HEK293 (cell line): Measurements from ENCODE around the gene SPATA1.
A peak's percentile ranks its signal among the peaks of the same experiment; 100 is the strongest.

Source experiments
- CTCF ChIA-PET: fragments of 350-600 bp; formaldehyde crosslinking; extraction: SDS; loops from one replicate; lab custom pipeline; 2021; ENCODE audit warnings: antibody characterized with exemption; lab: Yijun Ruan, JAX
- POLR2A ChIA-PET: fragments of 300-600 bp; formaldehyde crosslinking; extraction: SDS; loops from one replicate; lab custom pipeline; 2020; ENCODE audit warnings: antibody characterized with exemption, inconsistent platforms; lab: Yijun Ruan, JAX
- H3K27ac ChIP-seq: fragments of 200-500 bp; sonication (Bioruptor generic); 2 replicates; pipeline ENCODE4 v1.5.1; 2014; ENCODE audit warnings: low read depth, low read length, control low read depth, inconsistent platforms; ENCODE audit errors: extremely low read depth
- H3K36me3 ChIP-seq, 2 experiments: fragments of 200-500 bp in 1 of 2; sonication (Bioruptor generic) in 1 of 2; 1 replicate in 1 of 2; 2 replicates in 1 of 2; pipeline ENCODE4 v1.5.1; 2014 to 2017; ENCODE audit warnings: inconsistent platforms in 2 of 2, low read length in 2 of 2; ENCODE audit not compliant: control insufficient read depth in 2 of 2, insufficient read depth in 1 of 2
- H3K4me1 ChIP-seq: fragments of 200-500 bp; sonication (Bioruptor generic); 2 replicates; pipeline ENCODE4 v1.5.1; 2014; ENCODE audit warnings: mild to moderate bottlenecking, low read length, inconsistent platforms; ENCODE audit not compliant: control insufficient read depth, insufficient read depth
- H3K4me3 ChIP-seq: 2 replicates; pipeline ENCODE4 v1.5.1; 2011; ENCODE audit warnings: low read depth, mild to moderate bottlenecking, control low read depth, low read length, moderate library complexity
- H3K9me3 ChIP-seq: fragments of 200-500 bp; sonication (Bioruptor generic); 2 replicates; pipeline ENCODE4 v1.5.1; 2014; ENCODE audit warnings: low read depth, low read length, inconsistent platforms; ENCODE audit not compliant: control insufficient read depth, insufficient read depth
- GLIS2 ChIP-seq: fragments of 450-650 bp; formaldehyde crosslinking; IDR thresholded peaks from 2 replicates; pipeline ENCODE4 v1.5.1; 2016; ENCODE audit warnings: missing biosample characterization, missing genetic modification characterization
- KLF1 ChIP-seq: fragments of 450-650 bp; formaldehyde crosslinking; IDR thresholded peaks from 2 replicates; pipeline ENCODE4 v1.5.1; 2016; ENCODE audit warnings: missing biosample characterization, missing genetic modification characterization
- KLF10 ChIP-seq: fragments of 450-650 bp; IDR thresholded peaks from 2 replicates; pipeline ENCODE4 v1.5.1; 2018; ENCODE audit warnings: missing biosample characterization, mild to moderate bottlenecking, missing genetic modification characterization
- KLF7 ChIP-seq: fragments of 450-650 bp; formaldehyde crosslinking; IDR thresholded peaks from 2 replicates; pipeline ENCODE4 v1.5.1; 2016; ENCODE audit warnings: missing biosample characterization, missing genetic modification characterization, borderline replicate concordance
- SALL2 ChIP-seq: fragments of 450-650 bp; formaldehyde crosslinking; IDR thresholded peaks from 2 replicates; pipeline ENCODE4 v1.5.0; 2017; ENCODE audit warnings: missing biosample characterization, mild to moderate bottlenecking, missing genetic modification characterization, borderline replicate concordance
- TCF7L2 ChIP-seq: IDR thresholded peaks from 2 replicates; pipeline ENCODE4 v1.6.1; 2011; ENCODE audit warnings: low read depth, mild to moderate bottlenecking, inconsistent platforms, low read length, moderate library complexity, borderline replicate concordance
- TRIM28 ChIP-seq: IDR thresholded peaks from 2 replicates; pipeline ENCODE4 v1.6.1; 2011; ENCODE audit warnings: low read length, control low read depth, borderline replicate concordance
- WT1 ChIP-seq: fragments of 450-650 bp; formaldehyde crosslinking; IDR thresholded peaks from 2 replicates; pipeline ENCODE4 v1.5.1; 2016; ENCODE audit warnings: missing biosample characterization, missing genetic modification characterization
- ZBTB17 ChIP-seq: fragments of 450-650 bp; formaldehyde crosslinking; IDR thresholded peaks from 2 replicates; pipeline ENCODE4 v1.5.1; 2016; ENCODE audit warnings: missing biosample characterization, missing genetic modification characterization
- ZBTB20 ChIP-seq: fragments of 450-650 bp; formaldehyde crosslinking; IDR thresholded peaks from 2 replicates; pipeline ENCODE4 v1.5.1; 2016; ENCODE audit warnings: missing biosample characterization, missing genetic modification characterization
- ZNF112 ChIP-seq: fragments of 450-650 bp; formaldehyde crosslinking; IDR thresholded peaks from 2 replicates; pipeline ENCODE4 v1.5.0; 2017; ENCODE audit warnings: missing biosample characterization, missing genetic modification characterization
- ZNF114 ChIP-seq: fragments of 450-650 bp; formaldehyde crosslinking; IDR thresholded peaks from 2 replicates; pipeline ENCODE4 v1.5.0; 2017; ENCODE audit warnings: missing biosample characterization, missing genetic modification characterization
- ZNF155 ChIP-seq: fragments of 450-650 bp; formaldehyde crosslinking; IDR thresholded peaks from 2 replicates; pipeline ENCODE4 v1.5.1; 2016; ENCODE audit warnings: missing biosample characterization, missing genetic modification characterization
- ZNF2 ChIP-seq: fragments of 450-650 bp; formaldehyde crosslinking; IDR thresholded peaks from 2 replicates; pipeline ENCODE4 v1.5.1; 2016; ENCODE audit warnings: missing biosample characterization, missing genetic modification characterization
- ZNF341 ChIP-seq: fragments of 450-650 bp; formaldehyde crosslinking; IDR thresholded peaks from 2 replicates; pipeline ENCODE4; 2016; ENCODE audit warnings: low read depth, missing biosample characterization, missing genetic modification characterization
- ZNF529 ChIP-seq: fragments of 450-650 bp; formaldehyde crosslinking; IDR thresholded peaks from 2 replicates; pipeline ENCODE4 v1.5.1; 2017; ENCODE audit warnings: missing genetic modification characterization, missing biosample characterization; ENCODE audit not compliant: insufficient replicate concordance
- ZNF610 ChIP-seq: fragments of 450-650 bp; formaldehyde crosslinking; IDR thresholded peaks from 2 replicates; pipeline ENCODE4 v1.5.1; 2016; ENCODE audit warnings: missing biosample characterization, missing genetic modification characterization, borderline replicate concordance
- ZSCAN30 ChIP-seq: fragments of 450-650 bp; IDR thresholded peaks from 2 replicates; pipeline ENCODE4 v1.5.1; 2018; ENCODE audit warnings: missing biosample characterization, mild to moderate bottlenecking, missing genetic modification characterization, moderate library complexity
- TF ChIP-seq, protein P1 (sequence below): fragments of 450-650 bp; formaldehyde crosslinking; conservative IDR thresholded peaks from 2 replicates; pipeline ENCODE4 v1.5.1; 2016; ENCODE audit warnings: low read depth, missing biosample characterization, missing genetic modification characterization
- TF ChIP-seq, protein P2 (sequence below): fragments of 450-650 bp; formaldehyde crosslinking; IDR thresholded peaks from 2 replicates; pipeline ENCODE4 v1.5.1; 2016; ENCODE audit warnings: missing biosample characterization, missing genetic modification characterization
- TF ChIP-seq, protein P3 (sequence below): fragments of 450-650 bp; formaldehyde crosslinking; IDR thresholded peaks from 2 replicates; pipeline ENCODE4 v1.5.1; 2016; ENCODE audit warnings: missing biosample characterization, missing genetic modification characterization
- TF ChIP-seq, protein P4 (sequence below): fragments of 450-650 bp; formaldehyde crosslinking; IDR thresholded peaks from 2 replicates; pipeline ENCODE4 v1.5.1; 2016; ENCODE audit warnings: missing biosample characterization, missing genetic modification characterization, borderline replicate concordance
- TF ChIP-seq, protein P5 (sequence below): fragments of 450-650 bp; formaldehyde crosslinking; IDR thresholded peaks from 2 replicates; pipeline ENCODE4 v1.5.1; 2017; ENCODE audit warnings: missing biosample characterization, missing genetic modification characterization
- TF ChIP-seq, protein P6 (sequence below): fragments of 450-650 bp; formaldehyde crosslinking; IDR thresholded peaks from 2 replicates; pipeline ENCODE4 v1.5.1; 2016; ENCODE audit warnings: missing biosample characterization, missing genetic modification characterization, borderline replicate concordance

Gene SPATA1

DNA sequence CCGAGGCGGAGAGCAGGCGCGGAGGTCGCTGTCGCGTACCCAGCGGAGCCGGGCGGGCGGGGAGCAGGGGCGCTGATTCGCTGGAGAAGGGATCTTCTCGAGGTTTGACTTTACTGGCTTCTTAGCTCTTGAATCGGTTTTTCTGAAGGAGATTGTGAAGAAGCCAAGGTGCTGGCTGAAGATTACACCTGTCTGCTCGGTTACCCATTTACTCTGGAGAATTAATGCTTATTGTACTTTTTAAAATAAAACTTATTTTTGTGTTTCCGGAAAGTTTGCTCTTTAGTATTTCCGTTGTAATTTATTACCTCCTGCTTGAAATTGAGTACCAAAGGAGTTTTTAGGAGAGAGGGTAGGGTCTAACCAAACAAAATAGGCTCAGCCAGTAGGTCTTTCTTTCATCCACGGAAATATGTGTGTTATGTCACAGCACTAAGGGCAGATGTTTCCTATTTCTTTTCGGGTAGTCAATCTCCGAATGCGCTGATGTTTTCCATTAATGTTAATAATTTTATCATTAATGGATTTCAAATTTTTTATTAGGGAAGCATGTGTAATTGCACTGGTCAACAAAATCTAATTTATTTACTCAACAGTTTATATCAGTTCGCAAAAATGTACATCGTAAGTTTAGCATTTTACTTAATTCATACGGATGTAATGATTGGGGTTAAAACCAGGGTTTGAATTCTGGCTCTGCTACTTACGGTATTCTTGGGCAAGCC lies 705 bp downstream of the SPATA1 start:
- CTCF ChIA-PET, result interaction anchor here (0.7 to 1.1 kb wide), 3 partner anchors 28 to 246 kb away, joined by 3 to 5 read pairs (median 3); partner anchors contain the start of gene CTBS
- POLR2A ChIA-PET, result interaction anchor here (0.8 to 2.2 kb wide), 8 partner anchors 9 to 67 kb away, joined by 3 to 20 read pairs (median 4); partner anchors contain the start of gene CTBS
- peak overlapping the region; percentile 76 for H3K27ac ChIP-seq
- TF ChIP-seq TCF7L2 (no peak), ZNF610 (no peak), ZBTB20 (tag by site-specific recombination) (0 out of 2 replicates have a peak, but pooled peaks have one; percentile 6), KLF10 (no peak), KLF7 (no peak), ZNF155 (no peak), WT1 (tag by site-specific recombination) (0 out of 2 replicates have a peak, but pooled peaks have one; percentile 3), ZNF341 (peak; percentile 3; the same call in 1 of the 2 replicates), GLIS2 (tag by site-specific recombination) (0 out of 2 replicates have a peak, but pooled peaks have one; percentile 56), ZNF112 (no peak), ZSCAN30 (tag by site-specific recombination) (no peak), ZNF529 (tag by site-specific recombination) (no peak), ZBTB17 (tag by site-specific recombination) (peak; percentile 74), SALL2 (tag by site-specific recombination) (no peak), TRIM28 (no peak), KLF1 (tag by site-specific recombination) (no peak), ZNF2 (tag by site-specific recombination) (no peak), ZNF114 (tag by site-specific recombination) (no peak)
- TF ChIP-seq, protein P1, sequence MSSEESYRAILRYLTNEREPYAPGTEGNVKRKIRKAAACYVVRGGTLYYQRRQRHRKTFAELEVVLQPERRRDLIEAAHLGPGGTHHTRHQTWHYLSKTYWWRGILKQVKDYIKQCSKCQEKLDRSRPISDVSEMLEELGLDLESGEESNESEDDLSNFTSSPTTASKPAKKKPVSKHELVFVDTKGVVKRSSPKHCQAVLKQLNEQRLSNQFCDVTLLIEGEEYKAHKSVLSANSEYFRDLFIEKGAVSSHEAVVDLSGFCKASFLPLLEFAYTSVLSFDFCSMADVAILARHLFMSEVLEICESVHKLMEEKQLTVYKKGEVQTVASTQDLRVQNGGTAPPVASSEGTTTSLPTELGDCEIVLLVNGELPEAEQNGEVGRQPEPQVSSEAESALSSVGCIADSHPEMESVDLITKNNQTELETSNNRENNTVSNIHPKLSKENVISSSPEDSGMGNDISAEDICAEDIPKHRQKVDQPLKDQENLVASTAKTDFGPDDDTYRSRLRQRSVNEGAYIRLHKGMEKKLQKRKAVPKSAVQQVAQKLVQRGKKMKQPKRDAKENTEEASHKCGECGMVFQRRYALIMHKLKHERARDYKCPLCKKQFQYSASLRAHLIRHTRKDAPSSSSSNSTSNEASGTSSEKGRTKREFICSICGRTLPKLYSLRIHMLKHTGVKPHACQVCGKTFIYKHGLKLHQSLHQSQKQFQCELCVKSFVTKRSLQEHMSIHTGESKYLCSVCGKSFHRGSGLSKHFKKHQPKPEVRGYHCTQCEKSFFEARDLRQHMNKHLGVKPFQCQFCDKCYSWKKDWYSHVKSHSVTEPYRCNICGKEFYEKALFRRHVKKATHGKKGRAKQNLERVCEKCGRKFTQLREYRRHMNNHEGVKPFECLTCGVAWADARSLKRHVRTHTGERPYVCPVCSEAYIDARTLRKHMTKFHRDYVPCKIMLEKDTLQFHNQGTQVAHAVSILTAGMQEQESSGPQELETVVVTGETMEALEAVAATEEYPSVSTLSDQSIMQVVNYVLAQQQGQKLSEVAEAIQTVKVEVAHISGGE (tag by site-specific recombination), result 0 out of 2 replicates have a peak, but pooled peaks have one; percentile 11
- TF ChIP-seq, protein P2, sequence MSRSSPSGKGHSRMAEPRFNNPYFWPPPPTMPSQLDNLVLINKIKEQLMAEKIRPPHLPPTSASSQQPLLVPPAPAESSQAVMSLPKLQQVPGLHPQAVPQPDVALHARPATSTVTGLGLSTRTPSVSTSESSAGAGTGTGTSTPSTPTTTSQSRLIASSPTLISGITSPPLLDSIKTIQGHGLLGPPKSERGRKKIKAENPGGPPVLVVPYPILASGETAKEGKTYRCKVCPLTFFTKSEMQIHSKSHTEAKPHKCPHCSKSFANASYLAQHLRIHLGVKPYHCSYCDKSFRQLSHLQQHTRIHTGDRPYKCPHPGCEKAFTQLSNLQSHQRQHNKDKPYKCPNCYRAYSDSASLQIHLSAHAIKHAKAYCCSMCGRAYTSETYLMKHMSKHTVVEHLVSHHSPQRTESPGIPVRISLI (tag by site-specific recombination), result no peak
- TF ChIP-seq, protein P3, sequence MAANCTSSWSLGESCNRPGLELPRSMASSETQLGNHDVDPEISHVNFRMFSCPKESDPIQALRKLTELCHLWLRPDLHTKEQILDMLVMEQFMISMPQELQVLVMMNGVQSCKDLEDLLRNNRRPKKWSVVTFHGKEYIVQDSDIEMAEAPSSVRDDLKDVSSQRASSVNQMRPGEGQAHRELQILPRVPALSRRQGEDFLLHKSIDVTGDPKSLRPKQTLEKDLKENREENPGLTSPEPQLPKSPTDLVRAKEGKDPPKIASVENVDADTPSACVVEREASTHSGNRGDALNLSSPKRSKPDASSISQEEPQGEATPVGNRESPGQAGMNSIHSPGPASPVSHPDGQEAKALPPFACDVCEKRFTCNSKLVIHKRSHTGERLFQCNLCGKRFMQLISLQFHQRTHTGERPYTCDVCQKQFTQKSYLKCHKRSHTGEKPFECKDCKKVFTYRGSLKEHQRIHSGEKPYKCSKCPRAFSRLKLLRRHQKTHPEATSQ, result no peak
- TF ChIP-seq, protein P4, sequence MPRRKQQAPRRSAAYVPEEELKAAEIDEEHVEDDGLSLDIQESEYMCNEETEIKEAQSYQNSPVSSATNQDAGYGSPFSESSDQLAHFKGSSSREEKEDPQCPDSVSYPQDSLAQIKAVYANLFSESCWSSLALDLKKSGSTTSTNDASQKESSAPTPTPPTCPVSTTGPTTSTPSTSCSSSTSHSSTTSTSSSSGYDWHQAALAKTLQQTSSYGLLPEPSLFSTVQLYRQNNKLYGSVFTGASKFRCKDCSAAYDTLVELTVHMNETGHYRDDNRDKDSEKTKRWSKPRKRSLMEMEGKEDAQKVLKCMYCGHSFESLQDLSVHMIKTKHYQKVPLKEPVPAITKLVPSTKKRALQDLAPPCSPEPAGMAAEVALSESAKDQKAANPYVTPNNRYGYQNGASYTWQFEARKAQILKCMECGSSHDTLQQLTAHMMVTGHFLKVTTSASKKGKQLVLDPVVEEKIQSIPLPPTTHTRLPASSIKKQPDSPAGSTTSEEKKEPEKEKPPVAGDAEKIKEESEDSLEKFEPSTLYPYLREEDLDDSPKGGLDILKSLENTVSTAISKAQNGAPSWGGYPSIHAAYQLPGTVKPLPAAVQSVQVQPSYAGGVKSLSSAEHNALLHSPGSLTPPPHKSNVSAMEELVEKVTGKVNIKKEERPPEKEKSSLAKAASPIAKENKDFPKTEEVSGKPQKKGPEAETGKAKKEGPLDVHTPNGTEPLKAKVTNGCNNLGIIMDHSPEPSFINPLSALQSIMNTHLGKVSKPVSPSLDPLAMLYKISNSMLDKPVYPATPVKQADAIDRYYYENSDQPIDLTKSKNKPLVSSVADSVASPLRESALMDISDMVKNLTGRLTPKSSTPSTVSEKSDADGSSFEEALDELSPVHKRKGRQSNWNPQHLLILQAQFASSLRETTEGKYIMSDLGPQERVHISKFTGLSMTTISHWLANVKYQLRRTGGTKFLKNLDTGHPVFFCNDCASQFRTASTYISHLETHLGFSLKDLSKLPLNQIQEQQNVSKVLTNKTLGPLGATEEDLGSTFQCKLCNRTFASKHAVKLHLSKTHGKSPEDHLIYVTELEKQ (tag by site-specific recombination), result no peak
- TF ChIP-seq, protein P5, sequence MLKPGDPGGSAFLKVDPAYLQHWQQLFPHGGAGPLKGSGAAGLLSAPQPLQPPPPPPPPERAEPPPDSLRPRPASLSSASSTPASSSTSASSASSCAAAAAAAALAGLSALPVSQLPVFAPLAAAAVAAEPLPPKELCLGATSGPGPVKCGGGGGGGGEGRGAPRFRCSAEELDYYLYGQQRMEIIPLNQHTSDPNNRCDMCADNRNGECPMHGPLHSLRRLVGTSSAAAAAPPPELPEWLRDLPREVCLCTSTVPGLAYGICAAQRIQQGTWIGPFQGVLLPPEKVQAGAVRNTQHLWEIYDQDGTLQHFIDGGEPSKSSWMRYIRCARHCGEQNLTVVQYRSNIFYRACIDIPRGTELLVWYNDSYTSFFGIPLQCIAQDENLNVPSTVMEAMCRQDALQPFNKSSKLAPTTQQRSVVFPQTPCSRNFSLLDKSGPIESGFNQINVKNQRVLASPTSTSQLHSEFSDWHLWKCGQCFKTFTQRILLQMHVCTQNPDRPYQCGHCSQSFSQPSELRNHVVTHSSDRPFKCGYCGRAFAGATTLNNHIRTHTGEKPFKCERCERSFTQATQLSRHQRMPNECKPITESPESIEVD (tag by site-specific recombination), result peak; percentile 46; the same call in 1 of the 2 replicates
- TF ChIP-seq, protein P6, sequence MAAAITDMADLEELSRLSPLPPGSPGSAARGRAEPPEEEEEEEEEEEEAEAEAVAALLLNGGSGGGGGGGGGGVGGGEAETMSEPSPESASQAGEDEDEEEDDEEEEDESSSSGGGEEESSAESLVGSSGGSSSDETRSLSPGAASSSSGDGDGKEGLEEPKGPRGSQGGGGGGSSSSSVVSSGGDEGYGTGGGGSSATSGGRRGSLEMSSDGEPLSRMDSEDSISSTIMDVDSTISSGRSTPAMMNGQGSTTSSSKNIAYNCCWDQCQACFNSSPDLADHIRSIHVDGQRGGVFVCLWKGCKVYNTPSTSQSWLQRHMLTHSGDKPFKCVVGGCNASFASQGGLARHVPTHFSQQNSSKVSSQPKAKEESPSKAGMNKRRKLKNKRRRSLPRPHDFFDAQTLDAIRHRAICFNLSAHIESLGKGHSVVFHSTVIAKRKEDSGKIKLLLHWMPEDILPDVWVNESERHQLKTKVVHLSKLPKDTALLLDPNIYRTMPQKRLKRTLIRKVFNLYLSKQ (tag by site-specific recombination), result no peak

More for the DNA sequence above, 705 bp downstream of the SPATA1 start:
- Histone ChIP-seq H3K4me3 (peak overlapping the region; percentile 88), H3K36me3 (peaks cover 0 to 6% of the 10 kb centered on the region in 2 experiments; a peak in 1 of 3 replicates), H3K4me1 (peaks cover 5% of the 10 kb centered on the region; the same call in 1 of the 2 replicates), H3K9me3 (no peaks in the 10 kb centered on the region)
